Stimulated activated naive CD4-positive, alpha-beta T cell (primary cell): ENCODE results near the gene STIL.
"Not testable (repeated sequence)": the region's sequence is repeated elsewhere in the genome, so short reads cannot be mapped to it uniquely, and the experiment has no call there.

Source experiments
- DNase-seq, 6 experiments: peaks; one replicate each; lab custom pipeline; 2025; lab: John Stamatoyannopoulos, UW

STIL gene

DNA sequence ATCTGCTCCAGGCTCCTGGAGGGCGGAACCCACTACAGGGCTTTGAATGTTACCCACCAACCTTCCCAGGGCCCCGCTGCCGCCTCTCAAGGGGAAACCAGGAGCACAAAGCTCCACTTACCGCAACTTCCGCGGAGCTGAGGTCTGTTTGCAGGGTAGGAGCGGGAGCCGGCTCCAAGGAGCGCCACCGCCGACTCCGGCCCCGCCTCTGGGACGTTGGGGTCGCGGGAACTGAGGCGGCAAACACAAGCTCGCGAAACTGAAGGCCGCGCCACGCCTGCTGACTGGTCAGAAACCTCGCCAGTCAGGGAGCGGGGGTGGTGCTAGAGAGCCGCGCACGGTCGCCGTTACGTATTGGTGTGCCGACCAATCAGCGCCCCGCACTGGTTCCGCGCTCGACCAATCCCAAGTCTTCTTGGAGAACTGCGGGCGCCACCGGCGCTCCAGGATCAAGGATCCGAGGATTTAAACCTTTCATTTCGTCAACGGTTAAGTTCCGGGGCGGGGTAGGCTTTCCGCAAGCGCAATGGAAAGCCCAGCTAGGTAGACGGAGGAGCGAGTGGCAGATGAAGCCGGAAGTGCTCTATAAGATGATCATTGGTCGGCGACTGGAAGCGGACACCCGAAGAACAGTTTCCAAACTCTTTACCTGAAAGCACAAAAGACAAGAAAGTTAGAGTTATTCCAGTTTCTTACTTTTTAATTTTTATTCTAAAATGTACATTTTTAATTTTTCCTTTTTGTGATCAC, at the start of gene STIL:
Gene STIL, minus strand, starts transcription at position 233 of the 750 bp plus-strand sequence. CDS start 3,828 bp downstream, outside the sequence.
- peak; percentile 93 to 96 (median 94) for DNase-seq

DNA sequence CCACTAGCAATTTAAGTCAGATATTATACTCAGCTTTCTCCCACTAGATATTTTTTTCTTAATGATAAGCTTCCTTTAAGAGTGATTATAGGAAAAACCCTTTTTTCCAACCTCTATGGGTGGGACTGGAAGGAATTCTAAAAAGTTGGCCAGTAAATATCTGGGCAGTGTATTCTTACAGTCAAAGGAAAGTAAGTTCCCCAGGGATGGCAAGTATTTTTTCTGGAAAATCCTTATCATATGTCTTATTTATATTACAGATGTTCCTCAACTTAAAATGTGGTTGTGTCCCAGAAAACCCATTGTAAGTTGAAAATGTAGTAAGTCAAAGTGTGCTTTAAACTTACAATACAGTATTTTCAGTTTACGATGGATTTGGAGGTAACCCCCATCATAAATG, 48.9 kb upstream of the STIL start:
- DNase-seq, result no peak

DNA sequence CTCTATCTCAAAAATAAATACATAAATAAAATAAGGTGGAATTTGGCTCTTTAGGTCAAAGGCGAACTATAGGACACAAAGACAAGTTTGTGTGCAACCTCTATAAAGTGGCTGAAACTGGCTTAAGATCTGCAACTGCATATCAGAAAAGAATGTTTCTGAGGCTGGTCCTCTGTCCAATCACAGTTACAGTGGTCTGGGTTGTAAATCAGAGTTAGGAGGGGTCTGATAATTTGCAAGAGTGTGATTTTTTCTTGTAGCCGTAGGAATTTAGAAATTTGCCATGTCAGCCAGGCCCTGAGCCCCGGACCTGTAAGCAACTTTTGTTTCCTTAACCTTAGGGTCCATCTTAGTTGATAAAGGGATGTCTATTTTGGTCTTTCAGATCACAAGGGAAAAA, 47.4 kb upstream of the STIL start:
- no peak for DNase-seq

DNA sequence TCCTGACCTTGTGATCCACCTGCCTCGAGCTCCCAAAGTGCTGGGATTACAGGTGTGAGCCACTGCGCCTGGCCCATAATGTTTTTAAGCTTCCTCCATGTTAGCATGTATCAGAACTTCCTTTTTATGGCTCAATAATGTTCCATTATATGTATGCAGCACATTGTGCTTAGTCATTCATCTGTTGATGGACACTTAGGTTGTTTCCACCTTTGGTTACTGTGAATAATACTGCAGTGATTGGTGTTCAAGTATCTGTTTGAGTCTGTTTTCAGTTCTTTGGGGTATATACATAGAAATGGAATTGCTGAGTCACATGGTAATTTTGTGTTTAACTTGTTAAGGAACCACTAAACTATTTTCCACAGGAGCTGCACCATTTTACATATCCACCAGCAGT, 37.4 kb upstream of the STIL start:
- no peak for DNase-seq

DNA sequence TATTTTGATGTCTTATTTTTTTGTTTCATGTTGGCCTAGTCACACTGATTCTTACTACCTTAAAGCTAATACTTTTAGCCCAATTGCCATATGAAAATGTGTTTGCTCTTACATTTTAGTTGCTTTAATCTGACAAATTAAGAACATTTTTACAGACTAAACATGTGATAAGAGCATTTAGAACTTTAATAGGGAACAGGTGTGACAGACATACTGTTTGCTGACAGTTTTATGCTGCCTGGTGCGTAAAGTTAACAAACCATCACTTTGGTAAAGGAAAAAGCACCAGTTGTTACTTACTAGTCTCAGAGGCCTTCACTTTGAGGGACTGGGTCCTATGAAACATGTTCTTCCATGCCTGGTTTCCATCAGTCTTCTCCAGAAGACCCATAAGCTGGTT, 34.3 kb upstream of the STIL start:
- no peak for DNase-seq

DNA sequence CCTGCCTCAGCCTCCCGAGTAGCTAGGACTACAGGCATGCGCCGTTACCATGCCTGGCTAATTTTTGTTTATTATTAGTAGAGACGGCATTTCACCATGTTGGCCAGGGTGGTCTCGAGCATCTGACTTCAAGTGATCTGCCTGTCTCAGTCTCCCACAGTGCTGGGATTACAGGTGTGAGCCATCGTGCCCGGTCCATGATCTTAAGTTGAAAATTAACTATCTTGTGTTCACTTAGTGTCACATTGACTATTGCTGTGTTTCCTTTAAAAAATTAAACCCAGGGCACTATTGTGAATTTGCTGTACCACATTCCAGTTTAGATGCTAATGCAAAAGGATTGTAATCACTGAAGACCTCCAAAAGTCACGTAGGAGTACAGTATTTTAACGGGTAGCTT, 33.8 kb upstream of the STIL start:
- DNase-seq, result no peak

DNA sequence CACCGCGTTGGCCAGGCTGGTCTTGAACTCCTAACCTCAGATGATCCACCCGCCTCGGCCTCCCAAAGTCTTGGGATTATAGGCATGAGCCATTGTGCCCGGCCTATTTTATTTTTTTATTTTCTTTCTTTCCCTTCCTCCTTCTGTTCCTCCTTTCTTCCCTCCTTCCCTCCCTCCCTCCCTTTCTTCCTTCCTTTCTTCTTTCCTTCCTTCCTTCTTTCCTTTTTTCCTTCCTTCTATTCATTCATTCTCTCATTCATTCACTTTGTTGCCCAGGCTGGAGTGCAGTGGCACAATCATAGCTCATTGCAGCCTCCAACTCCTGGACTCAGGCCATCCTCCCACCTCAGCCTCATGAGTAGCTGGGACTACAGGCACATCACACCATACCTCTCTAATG, 33.0 kb upstream of the STIL start:
- not testable (repeated sequence) for DNase-seq

DNA sequence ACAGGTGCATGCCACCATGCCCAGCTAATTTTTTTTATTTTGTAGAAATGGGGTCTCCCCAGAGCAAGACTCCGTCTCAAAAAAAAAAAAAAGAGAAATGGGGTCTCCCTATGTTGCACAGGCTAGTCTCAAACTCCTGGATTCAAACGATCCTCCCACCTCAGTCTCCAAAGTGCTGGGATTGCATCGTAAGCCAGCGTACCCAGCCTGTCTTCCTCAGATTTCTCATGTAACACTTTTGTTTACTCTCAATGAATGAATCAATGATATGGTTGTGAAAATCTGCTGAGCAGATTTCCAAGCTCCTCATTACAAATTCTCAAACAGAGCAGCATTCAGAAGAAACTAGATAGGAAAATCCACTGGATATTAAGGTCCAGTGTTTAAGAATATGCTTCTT, 26.3 kb upstream of the STIL start:
- DNase-seq, result no peak

DNA sequence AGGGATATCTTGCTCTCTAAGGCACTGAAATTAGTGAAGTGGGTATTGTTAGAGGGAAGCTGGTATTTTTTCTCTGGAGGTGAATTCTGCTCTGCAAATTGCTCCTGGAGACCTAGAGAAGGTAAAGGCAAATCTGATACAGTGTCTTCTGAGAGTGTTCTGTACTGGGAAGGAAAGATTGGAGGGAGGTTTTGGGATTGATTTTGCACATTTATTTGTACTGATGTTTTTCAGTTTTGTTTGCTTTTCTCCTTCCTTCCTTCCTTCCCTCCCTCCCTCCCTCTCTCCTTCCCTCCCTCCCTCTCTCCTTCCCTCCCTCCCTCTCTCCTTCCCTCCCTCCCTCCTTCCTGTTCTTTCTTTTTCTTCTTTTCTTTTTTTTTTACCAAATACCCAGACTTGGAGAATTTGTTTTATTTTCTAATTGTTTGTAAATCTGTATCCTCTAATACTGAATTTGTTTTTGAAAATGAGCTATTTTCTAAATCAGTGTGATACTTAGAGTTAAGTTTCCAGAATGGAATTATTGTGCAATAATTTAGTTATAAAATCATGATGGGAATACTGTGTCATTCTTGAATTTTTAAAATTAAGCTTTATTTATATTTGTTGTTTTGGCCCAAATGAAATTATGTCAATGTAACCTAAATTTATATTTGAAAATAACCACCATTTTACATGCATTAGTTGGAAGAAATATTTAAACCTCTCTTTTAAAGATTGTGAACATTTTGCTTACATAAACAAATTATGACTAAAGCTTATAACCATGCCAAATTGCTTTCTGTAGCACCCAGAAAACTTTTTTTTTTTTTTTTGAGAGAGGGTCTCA, 24.5 kb upstream of the STIL start:
- no peak for DNase-seq

DNA sequence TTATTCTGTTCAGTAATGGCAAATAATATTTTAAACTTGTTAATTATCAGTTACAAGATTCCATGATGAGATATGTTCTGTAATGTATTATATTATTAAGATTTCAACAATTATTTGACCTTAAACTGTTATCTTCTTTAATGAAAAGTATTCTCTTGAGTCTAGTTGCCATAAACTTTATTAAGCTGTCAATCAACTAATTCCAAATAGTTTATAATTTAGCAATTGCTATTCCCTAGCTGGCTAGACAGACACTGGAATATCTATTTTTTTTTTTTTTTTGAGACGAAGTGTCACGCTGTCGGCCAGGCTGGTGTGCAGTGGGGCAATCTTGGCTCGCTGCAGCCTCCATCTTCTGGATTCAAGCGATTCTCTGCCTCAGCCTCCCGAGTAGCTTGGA, 23.4 kb upstream of the STIL start:
- DNase-seq, result no peak

DNA sequence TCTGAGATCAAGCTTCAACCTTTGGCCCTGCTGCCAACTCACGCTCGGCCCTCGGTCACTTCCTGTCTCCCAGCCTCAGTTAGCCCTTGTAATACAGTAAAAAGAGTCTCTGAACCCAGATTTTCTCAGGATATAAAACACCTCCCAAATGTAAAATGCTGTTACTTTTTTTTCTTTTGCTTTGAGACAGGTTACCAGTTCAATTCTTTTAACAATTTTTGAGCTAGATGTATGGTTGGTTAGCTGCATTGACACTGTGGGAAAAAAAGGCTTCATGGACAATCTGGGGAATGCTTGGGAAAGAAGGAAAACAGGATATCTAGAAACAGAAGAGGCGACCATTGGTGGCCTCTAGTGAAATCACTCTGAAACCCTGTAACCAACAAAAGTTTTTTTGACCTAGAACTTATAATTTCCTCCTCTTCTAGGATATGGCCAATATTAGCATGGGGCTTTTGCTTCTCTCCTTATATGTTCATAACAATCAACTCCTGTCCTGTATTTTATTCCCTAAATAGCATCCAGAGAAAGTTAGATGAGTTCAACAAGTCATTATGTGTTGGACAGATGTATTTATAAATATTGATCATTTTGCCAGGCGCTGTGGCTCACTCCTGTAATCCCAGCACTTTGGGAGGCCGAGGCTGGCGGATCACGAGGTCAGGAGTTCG, 21.0 kb upstream of the STIL start:
- no peak for DNase-seq

DNA sequence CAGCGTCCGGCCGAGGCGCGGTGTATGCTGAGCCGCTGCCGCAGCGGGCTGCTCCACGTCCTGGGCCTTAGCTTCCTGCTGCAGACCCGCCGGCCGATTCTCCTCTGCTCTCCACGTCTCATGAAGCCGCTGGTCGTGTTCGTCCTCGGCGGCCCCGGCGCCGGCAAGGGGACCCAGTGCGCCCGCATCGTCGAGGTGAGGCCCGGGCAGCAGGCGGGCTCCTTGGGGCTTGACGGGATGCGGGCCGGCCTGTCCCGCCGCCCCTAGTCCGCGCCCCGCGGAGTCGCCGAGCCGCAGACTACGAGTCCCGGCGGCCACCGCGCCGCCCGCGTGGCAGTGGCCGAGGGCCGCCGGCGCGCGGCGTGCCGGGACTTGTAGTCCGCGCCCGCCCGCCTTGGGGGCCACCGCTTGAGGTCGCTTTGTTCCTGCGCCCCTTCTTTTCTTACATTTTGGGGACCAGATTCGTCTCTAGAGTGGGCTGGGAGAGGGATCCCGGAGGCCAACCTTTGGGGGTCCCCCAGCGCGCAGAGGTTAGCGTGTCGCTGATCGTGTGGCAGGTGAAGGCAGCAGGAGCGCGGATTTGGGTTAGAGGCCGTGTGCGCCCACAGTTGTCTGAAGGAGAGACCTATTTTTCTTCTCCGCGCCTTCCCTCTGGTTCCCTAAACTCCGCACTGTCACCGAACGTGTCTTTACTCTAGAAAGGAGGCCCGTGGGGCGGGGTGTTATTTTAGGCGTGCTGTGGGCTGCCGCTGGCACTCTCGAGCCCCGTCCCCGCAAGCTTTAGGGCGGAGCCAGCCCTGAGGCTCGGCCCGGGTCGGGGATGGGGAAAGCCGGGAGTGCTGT, 20.2 kb upstream of the STIL start:
- peak; percentile 41 to 81 (median 70) for DNase-seq

DNA sequence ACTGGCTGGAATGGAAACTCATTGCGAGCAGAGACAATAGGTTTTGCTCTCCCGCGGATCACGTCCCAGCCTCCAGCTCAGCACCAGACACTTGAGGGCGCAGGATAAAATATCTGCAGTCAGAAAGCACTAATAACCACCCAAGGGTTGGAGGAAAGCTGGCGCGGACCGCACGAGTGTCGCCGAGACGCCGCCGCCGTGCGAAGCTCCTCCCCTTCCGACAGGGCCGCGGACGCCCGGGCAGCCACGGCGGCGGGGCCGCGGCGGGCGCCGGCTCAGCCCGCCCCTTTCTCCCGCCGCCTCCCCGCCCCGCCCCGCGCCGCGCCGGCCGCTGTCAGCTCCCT, 19.6 kb upstream of the STIL start, which contains the start of gene CMPK1:
Gene CMPK1, plus strand, starts transcription at position 213 of the 344 bp plus-strand sequence. CDS start 156 bp downstream, outside the sequence.
- DNase-seq, result peak; percentile 52 to 74 (median 68)

DNA sequence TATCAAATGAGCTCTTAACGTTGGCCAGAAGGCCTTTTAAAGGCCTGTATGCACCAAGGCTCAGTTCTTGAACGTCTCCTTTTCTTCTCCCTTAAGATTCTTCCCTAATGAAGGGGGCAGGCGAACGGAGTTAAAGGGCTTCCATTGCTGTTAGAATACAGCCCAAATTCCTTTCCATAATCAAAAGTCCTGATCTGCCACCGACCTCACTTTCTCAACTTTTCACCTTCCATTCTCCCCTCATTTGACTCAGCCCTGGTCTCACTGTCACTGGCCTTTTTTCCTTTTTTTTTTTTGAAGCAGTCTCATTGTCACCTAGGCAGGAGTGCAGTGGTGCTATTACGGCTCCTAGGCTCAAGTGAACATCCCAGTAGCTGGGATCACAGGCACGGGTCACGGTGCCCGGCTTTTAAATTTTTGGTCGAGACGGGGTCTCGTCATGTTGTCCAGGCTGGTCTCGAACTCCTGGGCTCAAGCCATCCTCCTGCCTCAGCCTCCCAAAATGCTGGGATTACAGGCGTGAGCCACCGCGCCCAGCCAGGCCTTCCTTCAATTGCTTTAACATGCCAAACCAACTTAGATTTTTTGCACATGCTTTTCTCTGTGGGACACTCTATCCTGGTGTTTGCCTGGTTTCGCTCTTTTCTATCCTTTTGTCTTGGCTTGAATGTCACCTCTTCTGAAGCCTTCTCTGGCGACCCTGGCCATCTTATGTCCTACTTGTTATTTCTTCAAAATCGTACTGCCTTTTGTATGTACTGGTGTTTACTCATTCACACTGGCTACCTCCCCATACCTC, 19.0 kb upstream of the STIL start:
- DNase-seq, result no peak

DNA sequence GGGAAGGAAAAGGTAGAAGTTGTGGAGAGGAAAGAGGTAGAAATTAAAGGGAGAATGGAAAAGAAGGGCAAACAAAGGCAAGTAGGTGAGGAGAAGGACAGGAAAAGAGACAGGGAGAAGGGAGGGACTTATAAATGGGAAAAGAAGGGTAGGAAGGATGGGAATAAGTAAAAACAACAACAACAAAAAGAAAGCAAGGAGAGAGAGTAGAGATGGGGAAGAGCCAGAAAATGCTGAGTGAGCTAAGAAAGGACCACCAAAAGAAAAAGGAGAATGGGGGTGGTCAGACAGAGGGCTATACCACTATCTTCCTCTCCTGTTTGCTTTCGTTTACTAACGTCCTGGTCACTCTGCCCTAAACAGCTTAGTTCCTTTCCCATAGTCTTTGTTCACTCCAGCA, 17.9 kb upstream of the STIL start:
- no peak for DNase-seq

DNA sequence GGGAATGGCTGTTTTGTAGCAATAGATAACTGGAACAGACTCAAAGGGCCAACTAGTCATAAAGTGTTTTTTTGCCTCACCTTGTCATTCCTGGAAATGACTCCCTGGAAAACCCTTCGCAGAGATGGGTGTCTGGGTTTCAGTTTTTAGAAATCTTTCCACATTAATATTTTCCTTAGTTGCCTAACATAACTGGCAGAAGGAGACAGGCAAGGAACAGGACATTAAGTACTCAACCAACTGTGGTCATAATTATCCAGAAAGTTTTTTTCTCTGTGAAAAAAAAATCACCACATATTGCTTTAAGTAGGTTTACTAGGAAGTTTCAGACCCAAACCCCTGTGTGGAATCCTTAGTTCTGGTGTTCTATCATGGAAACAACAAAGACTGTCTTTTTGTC, 16.3 kb upstream of the STIL start:
- no peak for DNase-seq

DNA sequence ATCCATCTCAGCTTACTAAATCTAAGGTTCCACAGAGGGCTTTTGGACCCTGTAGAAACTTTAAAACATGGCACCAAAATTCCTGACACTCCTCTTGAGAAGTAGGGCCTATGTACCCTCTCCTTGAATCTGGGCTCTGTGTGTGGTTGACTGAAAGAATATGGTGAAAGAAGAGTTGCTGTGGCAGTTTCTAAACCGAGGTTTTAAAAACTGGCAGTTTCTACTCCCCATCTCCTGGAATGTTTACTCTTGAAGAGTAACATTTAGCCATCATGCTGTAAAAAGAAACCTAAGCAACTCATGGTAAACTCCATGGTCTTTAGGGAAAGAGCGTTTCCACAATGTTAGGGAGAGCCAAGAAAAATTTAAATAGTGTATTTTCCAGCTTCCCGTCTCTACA, 15.0 kb upstream of the STIL start:
- no peak for DNase-seq

DNA sequence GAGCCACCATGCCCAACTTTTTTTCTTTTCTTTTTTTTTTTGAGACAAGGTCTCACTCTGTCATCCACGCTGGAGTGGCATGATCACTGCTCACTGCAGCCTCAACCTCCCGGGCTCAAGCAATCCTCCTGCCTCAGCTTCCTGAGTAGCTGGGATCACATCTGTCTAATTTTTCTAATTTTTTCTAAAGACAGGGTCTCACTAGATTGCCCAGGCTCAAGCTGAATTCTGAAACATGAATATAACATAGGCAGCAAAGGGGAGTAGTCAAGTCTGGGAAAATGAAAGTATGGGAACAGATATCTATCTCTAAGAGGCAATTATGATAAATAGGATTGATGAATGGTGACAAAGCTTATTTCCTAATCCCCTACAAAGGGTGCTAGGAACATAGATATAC, 12.3 kb upstream of the STIL start:
- no peak for DNase-seq

DNA sequence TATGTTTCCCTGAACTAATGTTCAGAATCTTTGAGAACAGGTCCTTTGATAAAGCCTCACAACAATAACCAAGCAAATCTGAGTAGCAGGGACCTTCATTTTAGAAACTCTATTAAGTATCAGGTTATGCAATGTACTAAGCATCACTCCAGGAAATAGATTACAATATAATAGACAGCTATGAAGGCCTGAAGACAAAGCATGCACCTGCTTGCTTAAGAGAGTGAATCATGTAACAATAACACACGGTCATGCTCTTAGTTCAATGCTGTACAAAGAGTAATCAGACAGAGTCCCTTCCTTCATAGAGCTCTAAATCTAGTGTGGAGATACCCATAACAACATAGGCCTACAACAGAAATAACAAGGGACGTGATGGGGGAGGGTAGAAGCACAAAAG, 11.6 kb upstream of the STIL start:
- DNase-seq, result no peak

DNA sequence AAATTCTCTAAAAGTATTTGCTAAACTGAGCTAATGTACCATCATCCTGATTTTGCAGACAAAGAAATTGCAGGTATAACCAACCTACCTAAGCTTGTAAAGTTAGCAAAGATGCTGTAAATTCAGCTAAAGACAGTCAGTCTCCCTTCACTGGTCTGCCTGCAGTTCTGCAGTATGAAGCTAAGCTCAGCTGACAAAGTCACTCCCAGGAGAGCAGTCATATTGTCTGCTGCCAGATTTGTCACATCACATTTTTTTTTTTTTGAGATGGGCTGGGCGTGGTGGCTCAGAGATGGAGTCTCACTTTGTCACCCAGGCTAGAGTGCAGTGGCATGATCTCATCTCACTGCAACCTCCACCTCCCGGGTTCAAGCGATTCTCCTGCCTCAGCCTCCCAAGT, 10.7 kb upstream of the STIL start:
- DNase-seq, result no peak

DNA sequence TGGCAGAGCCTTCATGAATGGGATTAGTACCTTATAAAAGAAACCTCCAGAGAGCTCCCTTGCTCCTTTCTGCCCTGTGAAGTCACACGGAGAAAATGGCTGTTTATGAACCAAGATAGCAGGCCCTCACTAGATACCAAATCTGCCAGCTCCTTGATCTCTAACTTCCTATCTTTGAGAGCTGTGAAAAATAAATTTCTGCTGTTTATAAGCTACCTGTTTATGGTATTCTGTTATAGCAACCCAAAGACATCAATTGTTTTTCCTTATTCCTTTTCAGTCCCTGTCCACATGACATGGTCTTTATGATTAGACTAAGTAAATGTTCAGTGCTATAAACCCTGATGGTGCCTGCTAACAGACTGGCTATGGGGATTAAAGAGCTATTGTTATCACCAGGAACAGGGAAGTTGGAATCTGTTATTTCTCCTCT, 9.7 kb upstream of the STIL start:
- no peak for DNase-seq
